ENCODE results near the gene BOC.
A peak's percentile ranks its signal among the peaks of the same experiment; 100 is the strongest.

Gene BOC

DNA sequence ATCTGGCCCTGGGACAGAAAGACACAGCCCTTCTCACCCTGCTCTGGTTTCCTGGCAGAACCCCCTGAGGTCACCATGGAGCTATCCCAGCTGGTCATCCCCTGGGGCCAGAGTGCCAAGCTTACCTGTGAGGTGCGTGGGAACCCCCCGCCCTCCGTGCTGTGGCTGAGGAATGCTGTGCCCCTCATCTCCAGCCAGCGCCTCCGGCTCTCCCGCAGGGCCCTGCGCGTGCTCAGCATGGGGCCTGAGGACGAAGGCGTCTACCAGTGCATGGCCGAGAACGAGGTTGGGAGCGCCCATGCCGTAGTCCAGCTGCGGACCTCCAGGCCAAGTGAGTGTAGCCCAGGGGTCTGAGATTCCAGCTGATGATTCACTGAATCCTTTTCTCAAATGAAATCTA is 61.7 kb downstream of the BOC start:
- no peak for DNase-seq

DNA sequence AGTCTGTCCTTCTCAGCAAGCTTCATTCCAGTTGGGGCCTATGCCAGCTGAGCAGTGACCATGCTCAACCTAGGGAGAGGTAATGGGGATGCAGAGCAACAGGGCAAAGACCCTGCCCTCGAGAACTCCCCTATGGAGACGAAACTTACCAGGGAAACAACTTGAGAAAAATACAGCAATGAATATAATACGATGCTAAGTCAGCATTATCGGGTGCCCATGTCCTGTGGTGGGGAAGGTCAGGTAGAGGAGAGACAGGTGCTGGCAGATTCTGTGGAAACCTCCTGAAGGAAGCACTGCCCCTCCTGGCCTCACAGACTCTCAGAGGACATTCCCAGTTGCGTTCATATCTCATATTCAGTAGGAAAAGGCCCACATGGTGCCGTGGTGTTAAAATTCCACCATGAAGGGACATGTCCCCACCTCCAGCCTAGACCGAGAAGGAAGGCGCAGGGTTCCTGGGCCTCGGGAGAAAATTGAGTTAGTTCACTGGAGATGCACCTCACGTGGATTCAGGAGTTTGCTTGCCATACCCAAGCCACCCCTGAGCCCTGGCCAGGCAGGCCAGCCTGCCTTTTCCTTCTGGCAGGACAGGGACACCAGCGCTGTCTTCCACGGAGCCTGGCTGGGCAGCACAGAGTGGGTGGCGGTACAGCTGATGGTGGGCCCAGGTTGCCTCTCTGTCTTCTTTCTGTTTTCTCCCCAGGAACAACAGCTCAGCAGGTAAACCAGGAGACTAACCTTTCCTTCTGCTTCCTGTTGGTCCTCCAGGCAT is 62.4 kb downstream of the BOC start:
- no peak for DNase-seq

DNA sequence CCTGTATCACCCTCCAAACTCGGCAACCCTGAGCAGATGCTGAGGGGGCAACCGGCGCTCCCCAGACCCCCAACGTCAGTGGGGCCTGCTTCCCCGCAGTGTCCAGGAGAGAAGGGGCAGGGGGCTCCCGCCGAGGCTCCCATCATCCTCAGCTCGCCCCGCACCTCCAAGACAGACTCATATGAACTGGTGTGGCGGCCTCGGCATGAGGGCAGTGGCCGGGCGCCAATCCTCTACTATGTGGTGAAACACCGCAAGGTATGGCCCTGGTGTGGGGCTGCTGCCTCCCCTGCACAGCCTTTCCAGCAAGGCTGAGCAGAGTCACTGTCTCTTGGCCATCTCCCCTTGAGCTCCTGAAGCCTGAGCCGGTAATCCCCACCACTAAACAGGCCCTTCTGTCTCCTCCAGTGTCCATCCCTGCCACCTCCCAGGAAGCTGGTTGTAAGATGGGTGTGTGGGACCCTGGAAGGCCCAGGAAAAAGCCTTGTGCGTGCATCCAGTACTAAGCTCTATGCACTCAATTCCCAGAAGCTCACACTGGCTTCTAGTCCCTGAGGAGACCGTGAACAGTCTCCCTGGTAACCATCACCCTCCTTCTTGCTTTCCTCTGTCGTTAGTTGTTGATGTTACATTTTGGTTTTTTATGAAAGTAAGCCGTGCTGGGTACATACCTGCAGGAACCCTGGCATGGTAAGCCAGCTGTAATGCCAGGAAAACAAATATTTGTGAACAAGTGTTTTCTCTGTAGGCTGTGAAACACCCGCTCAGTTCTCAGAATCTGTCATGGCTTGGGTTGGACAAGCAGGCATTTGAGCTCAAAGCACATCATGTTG is 63.3 kb downstream of the BOC start:
- DNase-seq: no peak

DNA sequence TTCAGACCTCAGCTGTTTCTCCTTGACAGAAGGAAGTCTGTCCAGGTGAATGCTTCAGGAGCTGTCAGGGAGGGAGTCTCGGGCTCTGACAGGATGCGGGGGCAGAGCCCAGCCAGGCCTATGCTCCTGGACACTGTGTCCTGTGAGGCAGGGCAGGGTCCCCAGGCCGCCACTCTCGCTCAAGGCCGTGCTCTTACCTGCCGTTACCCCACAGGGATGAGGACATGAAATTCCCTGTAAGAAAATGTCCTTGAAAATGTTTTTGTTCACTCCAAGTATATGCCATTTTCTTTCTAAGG is 63.9 kb downstream of the BOC start:
- no peak for DNase-seq

DNA sequence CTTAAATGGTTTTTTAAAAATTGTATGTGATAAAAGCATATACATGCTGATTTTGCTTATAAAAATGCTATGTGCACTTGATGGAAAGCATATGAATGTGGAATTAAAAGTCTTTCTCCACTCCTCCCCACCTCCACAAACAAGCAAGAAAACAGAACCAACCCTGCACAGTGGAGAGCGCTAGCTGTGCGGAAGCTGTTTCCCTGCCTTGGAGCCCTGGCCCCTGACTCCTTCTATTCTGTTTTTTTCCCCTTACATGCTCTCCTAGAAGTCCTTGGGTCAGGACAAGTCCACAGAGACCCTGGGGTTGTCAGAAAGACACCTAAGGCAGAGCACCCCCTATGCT is 64.2 kb downstream of the BOC start:
- no peak for DNase-seq

DNA sequence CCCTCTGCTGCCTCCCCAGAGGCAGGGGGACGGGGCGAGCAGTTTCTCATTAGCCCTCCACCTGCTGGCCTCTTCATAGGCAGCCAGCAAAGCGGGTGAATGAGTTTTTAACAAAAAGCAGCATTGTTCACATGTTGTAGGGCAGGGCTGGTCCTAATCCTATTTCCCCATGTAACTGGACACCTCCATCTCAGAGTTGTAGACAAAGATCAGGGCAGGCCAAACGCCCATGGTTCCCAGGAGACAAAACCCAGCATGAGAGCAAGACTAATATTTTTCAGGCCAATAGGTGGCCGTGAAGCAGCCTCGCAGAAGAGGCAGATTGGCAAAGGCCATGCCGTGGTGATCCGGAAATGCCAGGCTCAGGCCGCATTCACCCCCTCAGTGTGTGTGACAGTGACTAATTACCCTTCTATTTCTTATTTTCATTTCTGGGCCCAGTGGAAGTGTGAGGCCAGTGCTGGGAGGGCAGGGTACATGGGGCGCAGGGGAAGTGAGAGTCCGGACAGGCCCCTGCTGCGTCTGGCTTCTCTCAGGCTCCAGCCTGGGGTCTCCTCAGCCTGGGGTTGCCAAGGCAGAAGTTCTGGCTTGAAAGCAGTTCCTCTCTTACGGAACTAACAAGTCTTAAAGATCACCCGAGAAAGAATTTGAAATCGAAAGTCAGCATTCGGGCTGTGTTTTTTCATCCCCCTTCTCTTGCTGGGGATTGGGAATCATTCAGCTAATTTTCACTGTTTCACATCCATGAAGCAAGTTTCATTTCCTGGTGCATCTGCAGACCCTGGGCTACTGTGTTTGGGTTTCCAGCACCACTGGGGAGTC is 64.8 kb downstream of the BOC start:
- no peak for DNase-seq

DNA sequence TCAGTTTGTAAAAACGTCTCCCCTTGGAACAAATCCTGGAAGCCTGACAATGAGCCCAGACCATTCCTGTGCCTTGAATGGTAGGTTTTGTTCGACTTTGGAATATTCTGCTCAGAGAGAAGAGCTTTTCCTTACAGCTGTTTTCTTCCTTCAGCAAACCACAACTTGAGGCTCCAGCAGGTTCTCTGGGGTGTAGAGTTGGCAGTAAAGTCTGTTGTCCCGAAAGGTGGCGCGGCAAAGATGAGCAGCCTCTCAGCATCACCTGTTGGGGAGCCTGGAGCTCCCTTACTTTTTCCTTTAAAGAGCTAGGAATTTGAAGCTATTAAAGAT is 65.4 kb downstream of the BOC start:
- no peak for DNase-seq

DNA sequence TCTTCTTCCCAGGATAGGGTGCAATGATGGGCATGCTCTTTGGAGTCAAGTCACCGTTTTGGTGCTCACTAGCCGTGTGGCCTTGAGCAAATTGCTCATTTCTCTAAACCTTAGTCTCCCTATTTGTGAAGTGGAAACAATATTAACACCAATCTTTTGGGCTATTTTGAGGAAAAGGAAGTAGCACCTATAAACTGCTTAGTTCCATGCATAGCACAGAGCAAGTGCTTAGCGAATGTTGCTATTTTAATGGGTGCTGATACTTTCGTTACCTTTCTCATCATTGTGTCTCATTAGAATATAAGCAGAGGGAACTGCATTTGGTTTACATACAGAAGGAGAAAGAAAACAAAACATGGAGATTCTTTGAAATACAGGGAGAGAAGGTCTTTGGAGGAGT is 66.1 kb downstream of the BOC start:
- DNase-seq: no peak

DNA sequence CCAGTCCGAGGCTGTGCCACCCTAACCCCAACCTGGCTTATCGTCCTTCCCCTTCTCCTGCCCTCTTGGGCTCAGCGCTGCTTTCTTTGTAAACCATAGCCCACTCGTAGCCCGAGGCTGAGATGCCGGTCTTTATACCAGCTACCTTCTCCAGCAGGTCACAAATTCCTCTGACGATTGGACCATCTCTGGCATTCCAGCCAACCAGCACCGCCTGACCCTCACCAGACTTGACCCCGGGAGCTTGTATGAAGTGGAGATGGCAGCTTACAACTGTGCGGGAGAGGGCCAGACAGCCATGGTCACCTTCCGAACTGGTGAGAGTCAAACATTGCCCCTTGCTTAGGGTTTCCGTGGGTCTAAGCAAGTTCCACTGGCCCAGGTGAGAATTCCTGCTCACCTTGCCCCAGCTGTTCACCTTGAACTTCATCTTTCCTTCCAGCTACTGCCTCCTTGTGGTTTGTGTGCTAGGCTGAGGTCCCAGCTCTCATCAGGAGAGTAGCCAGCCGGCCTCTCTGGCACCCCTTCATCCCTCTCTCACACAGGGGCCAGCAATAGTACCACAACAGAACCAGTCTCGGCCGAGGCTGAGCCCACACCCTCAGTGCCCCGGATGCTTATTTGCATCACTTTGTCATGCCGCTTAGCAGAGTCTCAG is 66.7 kb downstream of the BOC start:
- DNase-seq: no peak

DNA sequence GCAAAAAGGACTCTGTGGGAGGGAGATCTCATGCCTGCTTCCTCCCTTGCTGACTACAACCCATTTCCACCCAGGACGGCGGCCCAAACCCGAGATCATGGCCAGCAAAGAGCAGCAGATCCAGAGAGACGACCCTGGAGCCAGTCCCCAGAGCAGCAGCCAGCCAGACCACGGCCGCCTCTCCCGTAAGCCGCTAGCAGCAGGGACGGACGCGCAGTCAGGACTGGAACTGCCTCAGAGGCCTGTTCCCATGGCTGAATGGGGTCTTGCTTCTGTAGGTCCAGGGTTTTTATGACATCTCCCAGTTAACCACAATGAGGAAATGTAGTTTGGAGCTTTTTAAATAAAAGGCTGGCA is 67.2 kb downstream of the BOC start:
- no peak for DNase-seq

DNA sequence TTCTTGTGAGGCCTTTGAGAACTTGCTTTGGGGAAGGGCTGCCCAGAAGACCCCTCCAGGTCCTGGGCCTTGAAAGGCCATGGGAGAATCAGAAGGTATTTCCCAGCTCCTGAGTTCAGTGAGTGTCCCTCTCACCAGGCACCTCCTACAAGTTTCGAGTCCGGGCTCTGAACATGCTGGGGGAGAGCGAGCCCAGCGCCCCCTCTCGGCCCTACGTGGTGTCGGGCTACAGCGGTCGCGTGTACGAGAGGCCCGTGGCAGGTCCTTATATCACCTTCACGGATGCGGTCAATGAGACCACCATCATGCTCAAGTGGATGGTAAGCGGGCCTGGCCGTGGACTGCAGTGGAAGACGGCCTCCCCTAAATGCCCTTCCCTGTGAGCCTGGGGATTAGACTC is 68.3 kb downstream of the BOC start:
- DNase-seq: no peak

DNA sequence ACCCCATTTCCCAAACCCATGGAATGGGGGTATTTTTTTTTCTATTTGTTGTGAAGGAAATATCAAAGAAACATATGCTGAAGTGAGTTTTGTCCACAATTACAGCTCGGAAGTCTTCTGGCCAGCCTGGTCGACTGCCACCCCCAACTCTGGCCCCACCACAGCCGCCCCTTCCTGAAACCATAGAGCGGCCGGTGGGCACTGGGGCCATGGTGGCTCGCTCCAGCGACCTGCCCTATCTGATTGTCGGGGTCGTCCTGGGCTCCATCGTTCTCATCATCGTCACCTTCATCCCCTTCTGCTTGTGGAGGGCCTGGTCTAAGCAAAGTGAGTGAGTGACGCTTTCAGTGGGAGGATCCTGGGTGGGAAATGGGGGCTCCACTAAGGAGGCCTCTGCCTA is 71.9 kb downstream of the BOC start:
- DNase-seq: no peak

DNA sequence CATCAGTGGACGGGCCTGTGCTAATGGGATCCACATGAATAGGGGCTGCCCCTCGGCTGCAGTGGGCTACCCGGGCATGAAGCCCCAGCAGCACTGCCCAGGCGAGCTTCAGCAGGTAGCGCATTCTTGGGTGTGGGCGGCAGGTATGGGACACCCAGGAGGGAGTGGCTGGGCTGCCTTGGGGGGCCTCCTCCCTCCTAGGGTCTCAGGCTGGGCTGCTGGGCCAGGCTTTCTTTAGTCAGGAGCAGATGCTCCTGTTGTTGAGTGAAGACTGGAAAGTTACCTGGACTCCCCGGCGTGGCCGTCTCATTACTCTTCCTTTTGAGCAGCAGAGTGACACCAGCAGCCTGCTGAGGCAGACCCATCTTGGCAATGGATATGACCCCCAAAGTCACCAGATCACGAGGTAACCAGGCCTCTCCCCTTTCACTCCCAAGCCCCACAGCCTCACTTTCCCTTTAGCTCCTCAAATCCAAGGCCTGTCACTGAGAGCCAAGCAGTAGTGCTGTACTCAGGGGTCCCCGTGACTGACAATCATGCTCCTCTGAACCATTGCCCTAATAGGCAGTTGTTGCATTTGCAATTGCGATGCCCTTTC is 73.2 kb downstream of the BOC start:
- no peak for DNase-seq

DNA sequence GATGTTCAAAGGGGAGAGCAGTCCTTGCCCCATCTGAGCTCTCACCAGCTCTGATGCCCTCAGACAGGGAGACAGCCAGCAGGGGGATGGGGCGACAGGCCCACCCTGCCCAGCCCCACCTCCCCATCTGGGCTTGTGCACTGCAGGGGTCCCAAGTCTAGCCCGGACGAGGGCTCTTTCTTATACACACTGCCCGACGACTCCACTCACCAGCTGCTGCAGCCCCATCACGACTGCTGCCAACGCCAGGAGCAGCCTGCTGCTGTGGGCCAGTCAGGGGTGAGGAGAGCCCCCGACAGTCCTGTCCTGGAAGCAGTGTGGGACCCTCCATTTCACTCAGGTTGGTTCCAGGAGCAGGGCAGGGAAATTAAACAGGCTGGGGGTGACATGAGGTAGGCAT is 73.9 kb downstream of the BOC start:
- DNase-seq: no peak

DNA sequence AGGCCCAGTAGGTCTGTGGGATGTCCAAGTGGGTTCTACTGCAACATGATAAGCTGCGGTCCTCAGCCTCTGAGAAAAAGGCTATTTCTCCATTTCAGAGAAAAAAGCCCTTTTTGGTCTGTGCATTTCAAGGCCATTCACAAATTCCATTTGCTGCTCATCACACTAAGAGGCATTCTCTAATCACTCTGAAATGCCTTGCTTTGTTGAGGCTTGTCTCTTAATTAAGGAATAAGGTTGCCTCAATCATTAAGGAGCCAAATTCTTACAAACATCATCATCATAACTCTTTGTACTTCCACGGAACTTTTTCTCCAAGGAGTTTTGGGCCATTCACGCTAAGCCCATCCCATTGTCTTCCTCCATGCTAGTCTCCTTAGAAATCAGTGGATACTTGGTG is 74.4 kb downstream of the BOC start:
- no peak for DNase-seq

DNA sequence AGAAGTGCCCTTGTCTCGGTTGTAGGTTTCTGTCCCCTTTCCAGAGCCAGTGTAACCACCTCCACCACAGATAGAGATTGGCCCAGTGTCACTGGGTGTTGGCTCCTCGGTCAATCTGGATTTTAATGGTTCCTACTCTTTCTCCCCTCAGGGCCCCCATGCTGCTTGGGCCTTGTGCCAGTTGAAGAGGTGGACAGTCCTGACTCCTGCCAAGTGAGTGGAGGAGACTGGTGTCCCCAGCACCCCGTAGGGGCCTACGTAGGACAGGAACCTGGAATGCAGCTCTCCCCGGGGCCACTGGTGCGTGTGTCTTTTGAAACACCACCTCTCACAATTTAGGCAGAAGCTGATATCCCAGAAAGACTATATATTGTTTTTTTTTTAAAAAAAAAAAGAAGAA is 75.2 kb downstream of the BOC start:
- no peak for DNase-seq

DNA sequence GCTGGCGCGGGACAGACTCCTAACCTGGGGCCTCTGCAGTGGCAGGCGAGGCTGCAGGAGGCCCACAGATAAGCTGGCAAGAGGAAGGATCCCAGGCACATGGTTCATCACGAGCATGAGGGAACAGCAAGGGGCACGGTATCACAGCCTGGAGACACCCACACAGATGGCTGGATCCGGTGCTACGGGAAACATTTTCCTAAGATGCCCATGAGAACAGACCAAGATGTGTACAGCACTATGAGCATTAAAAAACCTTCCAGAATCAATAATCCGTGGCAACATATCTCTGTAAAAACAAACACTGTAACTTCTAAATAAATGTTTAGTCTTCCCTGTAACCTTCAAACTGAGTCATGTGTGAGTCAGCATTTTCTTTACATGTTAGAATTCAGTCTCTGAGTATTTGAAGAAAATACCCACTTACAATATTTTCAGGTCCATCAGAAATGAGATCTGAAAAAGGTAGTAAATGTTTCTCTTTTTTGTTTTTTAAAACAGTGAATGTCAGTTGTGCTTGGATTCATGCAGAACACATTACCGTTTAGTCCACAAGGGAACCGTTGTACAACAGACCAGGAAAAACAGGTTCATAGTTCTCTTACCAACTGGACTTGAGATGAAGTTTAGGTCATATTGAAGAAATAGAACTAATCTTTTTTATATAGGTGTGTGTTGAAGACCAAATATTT is 75.9 kb downstream of the BOC start:
- no peak for DNase-seq

DNA sequence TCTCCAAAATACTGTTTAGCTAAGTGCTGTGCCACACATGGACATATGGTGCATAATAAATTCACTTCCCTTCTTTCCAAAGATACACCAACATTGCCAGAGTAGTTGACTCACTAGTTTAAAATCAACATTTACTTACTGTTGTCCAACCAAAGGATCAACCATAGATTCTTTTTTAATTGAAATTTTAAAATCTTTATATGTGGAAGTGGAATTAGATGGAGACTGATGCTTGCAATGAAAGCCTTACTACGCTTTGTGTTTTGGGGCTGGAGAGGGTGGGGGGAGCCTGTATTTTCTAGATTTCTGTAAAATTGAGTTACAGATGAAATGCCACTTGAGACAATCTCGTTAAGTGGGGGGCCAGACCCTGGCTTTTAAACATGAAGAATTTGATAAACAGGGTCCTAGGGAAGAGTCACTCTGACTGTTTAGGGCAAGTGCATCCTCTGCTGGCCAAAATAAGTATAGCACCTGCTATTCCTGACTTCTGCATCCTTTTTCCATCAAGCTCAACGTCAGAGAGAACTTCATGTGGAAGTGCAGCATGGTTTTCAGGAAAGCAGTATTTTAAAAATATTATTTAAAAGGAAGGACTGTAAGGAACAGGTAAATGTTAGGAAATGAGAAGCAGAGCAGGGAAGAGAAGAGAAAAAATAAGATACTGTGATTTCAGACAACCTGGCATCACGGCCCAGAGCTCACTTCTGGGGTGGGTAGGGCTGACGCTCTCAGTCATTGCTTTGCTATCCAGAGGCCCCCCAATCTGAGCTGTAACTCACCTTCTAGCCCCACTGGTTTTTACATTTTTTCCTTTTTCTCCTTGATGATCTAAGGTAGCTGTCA is 76.7 kb downstream of the BOC start:
- DNase-seq: peak; percentile 30

DNA sequence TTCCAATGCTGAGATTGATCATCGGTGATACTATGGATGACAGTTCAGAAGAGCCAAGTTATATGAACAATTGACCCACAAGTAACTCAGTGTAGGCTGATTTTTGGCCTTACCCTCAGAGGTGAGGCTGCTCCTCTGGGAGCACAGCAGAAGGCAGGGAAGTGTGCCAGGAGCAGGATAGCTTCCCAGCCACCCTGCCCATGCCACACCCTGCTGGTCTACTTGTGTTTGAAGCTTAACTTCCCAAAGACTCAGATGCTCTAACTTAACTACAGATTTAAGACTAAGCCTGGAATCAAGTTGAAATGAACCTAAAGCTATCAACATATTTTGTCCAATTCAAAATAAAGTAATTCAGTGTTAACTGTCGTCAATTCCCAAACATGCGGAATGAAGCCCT is 77.5 kb downstream of the BOC start:
- DNase-seq: no peak

DNA sequence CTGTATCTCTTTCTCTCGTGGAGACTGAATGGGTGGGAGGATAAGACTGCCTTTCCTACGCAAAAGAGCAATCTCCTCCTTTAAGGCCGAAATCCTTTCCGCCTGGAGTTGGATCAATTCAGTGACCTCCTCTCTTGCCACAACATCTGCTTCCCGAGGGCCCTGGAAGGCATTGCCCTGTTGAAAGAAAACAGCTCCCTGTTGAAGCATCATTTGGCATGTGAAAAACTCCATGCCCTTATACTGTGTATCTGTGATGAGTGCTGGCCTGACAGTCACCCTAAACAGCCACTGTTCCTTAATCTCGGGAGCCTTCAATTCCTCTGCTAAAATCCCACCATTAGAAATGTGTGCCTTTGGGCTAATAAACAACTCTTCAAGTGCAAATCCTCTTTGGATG is 80.2 kb downstream of the BOC start:
- no peak for DNase-seq

DNA sequence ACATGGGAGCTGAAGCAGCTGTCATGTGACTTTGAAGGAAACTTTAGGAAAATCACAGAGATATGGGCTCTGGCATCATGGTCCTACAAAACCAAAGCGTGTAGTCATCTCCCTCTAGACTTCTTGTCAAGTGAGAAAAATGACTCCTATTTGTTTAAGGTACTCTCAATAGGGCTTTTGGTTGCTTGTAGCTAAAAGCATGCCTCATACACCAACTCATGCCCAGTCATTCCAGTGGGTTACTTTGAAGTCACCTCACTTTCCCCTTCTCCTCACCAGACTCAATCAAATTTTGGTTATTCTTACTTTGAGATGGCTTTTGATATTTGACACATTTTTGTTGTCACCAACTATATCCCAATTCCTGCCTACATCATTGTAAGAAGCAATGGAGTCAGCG is 81.6 kb downstream of the BOC start:
- DNase-seq: no peak

DNA sequence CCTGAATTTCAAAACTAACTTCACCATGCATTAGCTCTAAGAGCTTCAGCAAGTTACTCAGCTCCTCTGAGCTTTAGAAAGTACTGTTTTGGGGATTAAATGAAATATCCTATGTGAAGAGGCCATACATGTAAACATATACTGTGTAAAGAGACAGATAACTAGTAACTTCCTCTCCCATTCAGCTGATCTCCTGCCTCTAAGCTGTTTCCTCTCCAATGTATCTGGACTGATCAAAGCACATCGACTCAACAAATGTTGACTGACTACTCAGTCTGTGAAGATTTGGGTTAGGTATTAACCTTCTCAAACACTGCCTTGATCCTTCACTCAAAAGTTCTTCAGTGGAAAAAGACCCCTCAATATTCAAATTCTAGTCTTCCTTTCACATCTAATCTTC is 82.0 kb downstream of the BOC start:
- no peak for DNase-seq
